Panc1 (cell line): ENCODE results near the gene DENND10. TPM values are rescaled to one million over a fixed set of nuclear protein-coding genes. Genes with fewer than 3 reads are reported as not detected.
"Not testable (repeated sequence)": the region's sequence is repeated elsewhere in the genome, so short reads cannot be mapped to it uniquely, and the experiment has no call there.

ENCODE experiments used
- ATAC-seq: fragments of 200-7000 bp; cut with Tn5 transposase; 2 replicates; pipeline ENCODE4 v1.9.1; 2020; ENCODE audit warnings: mild to moderate bottlenecking, moderate library complexity
- BruUV-seq: library from RNA; stranded (reverse); fragments of 400-500 nt; replicated peaks from 2 replicates; lab custom pipeline; 2021; lab: Mats Ljungman, UMichigan
- CTCF ChIA-PET: fragments of 300-600 bp; sonication (Branson Sonifier 250); formaldehyde crosslinking; loops from one replicate; lab custom pipeline; 2022; ENCODE audit warnings: antibody characterized with exemption; lab: Charles Lee
- POLR2A ChIA-PET: fragments of 300-600 bp; sonication (Branson Sonifier 250); formaldehyde crosslinking; loops from one replicate; lab custom pipeline; 2022; ENCODE audit warnings: antibody characterized with exemption; lab: Charles Lee
- DNase-seq: peaks from one replicate; pipeline ENCODE4 v3.0.0-alpha.2; 2010; ENCODE audit warnings: low read depth, low spot score
- H3K27ac ChIP-seq: 2 replicates; pipeline ENCODE4 v1.5.1; 2011; ENCODE audit warnings: mild to moderate bottlenecking, low read length, inconsistent platforms
- H3K27me3 ChIP-seq: fragments of 200-500 bp; sonication (Bioruptor generic); 2 replicates; pipeline ENCODE4 v1.6.0; 2014; ENCODE audit warnings: low read length, inconsistent platforms; ENCODE audit not compliant: control insufficient read depth, insufficient read depth
- H3K36me3 ChIP-seq: fragments of 200-500 bp; sonication (Bioruptor generic); 2 replicates; pipeline ENCODE4 v1.5.1; 2014; ENCODE audit warnings: inconsistent platforms, mild to moderate bottlenecking, low read length, moderate library complexity; ENCODE audit not compliant: control insufficient read depth, insufficient read depth
- H3K4me1 ChIP-seq: 2 replicates; pipeline ENCODE4 v1.5.1; 2011; ENCODE audit warnings: inconsistent platforms, mild to moderate bottlenecking, low read length, moderate library complexity; ENCODE audit not compliant: control insufficient read depth, insufficient read depth
- H3K4me3 ChIP-seq, 2 experiments: 2 replicates each; pipeline ENCODE4 v1.5.1; 2011 to 2012; ENCODE audit warnings: low read depth in 2 of 2, low read length in 2 of 2, mild to moderate bottlenecking in 2 of 2, inconsistent platforms in 1 of 2, moderate library complexity in 1 of 2
- H3K9me3 ChIP-seq: fragments of 200-500 bp; sonication (Bioruptor generic); 2 replicates; pipeline ENCODE4 v1.5.1; 2014; ENCODE audit warnings: low read depth, mild to moderate bottlenecking, inconsistent platforms, low read length, moderate library complexity; ENCODE audit not compliant: control insufficient read depth, insufficient read depth
- CTCF ChIP-seq: fragments of 450-650 bp; IDR thresholded peaks from 2 replicates; pipeline ENCODE4 v1.5.1; 2017; ENCODE audit warnings: mild to moderate bottlenecking
- POLR2AphosphoS5 ChIP-seq: IDR thresholded peaks from 2 replicates; pipeline ENCODE4 v1.6.1; 2012; ENCODE audit warnings: mild to moderate bottlenecking, low read depth, low read length, moderate library complexity
- REST ChIP-seq, 2 experiments: IDR thresholded peaks; 2 replicates each; pipeline ENCODE4 v1.6.1; 2011 to 2012; ENCODE audit warnings: low read depth in 2 of 2, control low read depth in 1 of 2, low read length in 1 of 2, mild to moderate bottlenecking in 1 of 2, moderate library complexity in 1 of 2; ENCODE audit not compliant: insufficient read depth in 1 of 2
- SIN3A ChIP-seq: IDR thresholded peaks from 2 replicates; pipeline ENCODE4 v1.6.1; 2012; ENCODE audit warnings: low read depth, mild to moderate bottlenecking, low read length, moderate library complexity, borderline replicate concordance; ENCODE audit not compliant: insufficient read depth
- TCF7L2 ChIP-seq: IDR thresholded peaks from 2 replicates; pipeline ENCODE4 v1.6.1; 2011; ENCODE audit warnings: mild to moderate bottlenecking, low read depth, low read length, inconsistent platforms
- in situ Hi-C: cut with HindIII; loops from 2 replicates; pipeline ENCODE4 v1.10.0; 2016; ENCODE audit warnings: low sequenced_read_pairs, low pct_unique_long_range_greater_than_20kb
- intact Hi-C: fragments of 100-400 bp; cut with micrococcal nuclease; formaldehyde crosslinking; loops from one replicate; pipeline ENCODE4 v1.10.0; 2022; ENCODE audit not compliant: unreplicated experiment
- total RNA-seq: library from RNA; stranded (reverse); gene quantifications from one replicate; pipeline ENCODE4 v1.2.1, GENCODE V29; 2021; ENCODE audit not compliant: unreplicated experiment

Gene DENND10
- total RNA-seq, 1 experiment from 2014 or later: 72.8 TPM

DNA sequence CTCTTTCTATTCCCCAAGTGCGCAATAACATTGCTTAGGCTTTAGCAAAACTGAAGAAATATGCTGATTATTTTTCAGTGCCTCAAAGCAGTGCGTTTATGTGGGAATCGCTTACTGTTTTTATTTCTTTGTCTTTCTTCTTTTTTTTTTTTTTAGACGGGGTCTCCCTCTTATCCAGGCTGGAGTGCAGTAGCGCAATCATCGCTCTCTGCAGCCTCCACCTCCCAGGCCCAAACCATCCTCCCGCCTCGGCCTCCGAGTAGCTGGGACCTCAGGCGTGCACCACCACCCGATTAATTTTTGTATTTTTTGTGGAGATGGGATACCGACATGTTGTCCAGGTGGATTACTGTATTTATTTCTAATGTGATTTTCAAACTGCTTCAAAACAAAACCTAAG, 1.2 kb downstream of the DENND10 start:
- DNase-seq: no peak
- ChIA-PET POLR2A (no interaction called here), CTCF (no interaction called here)
- Histone ChIP-seq H3K27me3 (no peaks in the 10 kb centered on the region), H3K4me1 (peaks cover 15% of the 10 kb centered on the region), H3K9me3 (no peaks in the 10 kb centered on the region), H3K27ac (peak overlapping the region; percentile 78), H3K36me3 (peaks cover 3% of the 10 kb centered on the region), H3K4me3 (peak overlapping the region; percentile 69 to 90)
- ATAC-seq: no peak
- TF ChIP-seq POLR2AphosphoS5 (no peak), SIN3A (no peak), CTCF (no peak), REST (IDR thresholded peaks at IDR 0.05; ENCODE audit: insufficient read depth in 1 of 2, low read depth in 2 of 2, low read length in 1 of 2) (no peak), TCF7L2 (no peak)
- intact Hi-C loops: no loop called here
- TSS peak; percentile 81 for BruUV-seq
- in situ Hi-C loops: no loop called here

- H3K9me3 ChIP-seq, ATAC-seq, H3K36me3 ChIP-seq, intact Hi-C loops, H3K27me3 ChIP-seq, in situ Hi-C loops, H3K27ac ChIP-seq, H3K4me3 ChIP-seq, DNase-seq, POLR2A ChIA-PET, BruUV-seq, CTCF ChIA-PET: not testable (repeated sequence)
- H3K4me1 ChIP-seq: peaks cover 15% of the 10 kb centered on the region
Observed at GRCh38 chr10:119105899-119106298, 2.0 kb downstream of the DENND10 start.

DNA sequence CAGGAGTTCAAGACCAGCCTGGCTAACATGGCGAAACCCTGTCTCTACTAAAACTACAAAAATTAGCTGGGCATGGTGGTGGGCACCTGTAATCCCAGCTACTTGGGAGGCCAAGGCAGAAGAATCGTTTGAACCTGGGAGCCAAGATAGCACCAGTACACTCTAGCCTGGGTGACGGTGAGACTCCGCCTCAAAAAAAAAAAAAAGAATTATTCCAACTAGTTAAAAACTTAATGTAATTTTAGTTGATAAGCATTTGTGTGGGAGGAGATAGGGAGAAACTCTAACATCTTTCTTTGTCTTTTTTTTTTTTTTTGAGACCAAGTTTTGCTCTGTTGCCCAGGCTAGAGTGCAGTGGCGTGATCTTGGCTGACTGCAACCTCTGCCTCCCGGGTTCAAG, 3.2 kb downstream of the DENND10 start:
- CTCF ChIA-PET, H3K27me3 ChIP-seq, H3K9me3 ChIP-seq, H3K27ac ChIP-seq, in situ Hi-C loops, DNase-seq, intact Hi-C loops, BruUV-seq, H3K4me3 ChIP-seq, POLR2A ChIA-PET, ATAC-seq: not testable (repeated sequence)
- Histone ChIP-seq H3K36me3 (peaks cover 10% of the 10 kb centered on the region), H3K4me1 (peaks cover 15% of the 10 kb centered on the region)

GRCh38 chr10:119107771-119108170, 3.9 kb downstream of the DENND10 start:
- TSS peak; percentile 56 for BruUV-seq
- CTCF ChIA-PET, H3K9me3 ChIP-seq, H3K27me3 ChIP-seq, H3K27ac ChIP-seq, ATAC-seq, H3K4me1 ChIP-seq, intact Hi-C loops, POLR2A ChIA-PET, DNase-seq, in situ Hi-C loops, H3K4me3 ChIP-seq: not testable (repeated sequence)
- peaks cover 14% of the 10 kb centered on the region for H3K36me3 ChIP-seq
